Esophagus muscularis mucosa (tissue), 4 donors: ENCODE data around the gene TTF1. TPM values are rescaled to one million over a fixed set of nuclear protein-coding genes. Genes with fewer than 3 reads are reported as not detected.

ENCODE experiments used
- DNase-seq: peaks from one replicate; pipeline ENCODE4 v3.0.0-alpha.2; 2017; ENCODE audit errors: extremely low spot score
- H3K27ac ChIP-seq, 4 donors: fragments of 200-600 bp; sonication (generic); replicated peaks in 1 of 4; 1 replicate in 3 of 4; 2 replicates in 1 of 4; pipeline ENCODE4 v1.5.1; 2016 to 2019; ENCODE audit warnings: mild to moderate bottlenecking in 1 of 4
- H3K27me3 ChIP-seq, 4 donors: fragments of 200-600 bp; sonication (generic); one replicate each; pipeline versions ENCODE4 v1.5.1 to v1.6.0; 2016 to 2019
- H3K36me3 ChIP-seq, 4 donors: fragments of 200-600 bp; sonication (generic); one replicate each; pipeline ENCODE4 v1.5.1; 2016 to 2019
- H3K4me1 ChIP-seq, 4 donors: fragments of 200-600 bp; sonication (generic); one replicate each; pipeline ENCODE4 v1.5.1; 2016 to 2019
- H3K4me3 ChIP-seq, 4 donors: fragments of 200-600 bp; sonication (generic); 1 replicate in 2 of 4; 2 replicates in 2 of 4; pipeline ENCODE4 v1.5.1; 2016 to 2019; ENCODE audit warnings: mild to moderate bottlenecking in 4 of 4, moderate library complexity in 1 of 4
- H3K9me3 ChIP-seq, 4 donors: fragments of 200-600 bp; sonication (generic); 1 replicate in 3 of 4; 2 replicates in 1 of 4; pipeline ENCODE4 v1.5.1; 2016 to 2019
- CTCF ChIP-seq, 3 experiments: fragments of 200-600 bp in 2 of 3; fragments of 450-650 bp in 1 of 3; sonication (generic) in 2 of 3; IDR thresholded peaks; one replicate each; pipeline ENCODE4 v1.5.1; 2017 to 2019; ENCODE audit warnings: antibody characterized with exemption in 3 of 3, mild to moderate bottlenecking in 2 of 3, moderate library complexity in 1 of 3
- EP300 ChIP-seq: sonication (generic); formaldehyde crosslinking; IDR thresholded peaks from one replicate; pipeline ENCODE4 v1.6.1; 2017; ENCODE audit warnings: antibody characterized with exemption
- POLR2A ChIP-seq: fragments of 450-650 bp; IDR thresholded peaks from one replicate; pipeline ENCODE4 v1.6.1; 2017; ENCODE audit warnings: antibody characterized with exemption, moderate library complexity, mild to moderate bottlenecking, low read depth
- POLR2AphosphoS5 ChIP-seq, 2 donors: sonication (generic); formaldehyde crosslinking; IDR thresholded peaks; one replicate each; pipeline ENCODE4 v1.6.1; 2017; ENCODE audit warnings: antibody characterized with exemption in 2 of 2
- WGBS: methylation state at CpG from one replicate; pipeline ENCODE4 v1.1.5; 2018; 5-methylcytosine and 5-hydroxymethylcytosine counted together
- intact Hi-C: fragments of 100-400 bp; cut with DNase I; formaldehyde crosslinking; loops from one replicate; pipeline ENCODE4 v1.15.1; 2023
- total RNA-seq, 4 donors: library from RNA; depleted of rRNA; stranded (reverse); fragments of >200 nt; gene quantifications; one replicate each; pipeline versions ENCODE4 v1.1.0 to v1.2.1, GENCODE V29; 2016

Gene TTF1
- total RNA-seq, 4 donors from 2014 or later, result 9.6 to 17.2 (median 12.8) TPM

DNA sequence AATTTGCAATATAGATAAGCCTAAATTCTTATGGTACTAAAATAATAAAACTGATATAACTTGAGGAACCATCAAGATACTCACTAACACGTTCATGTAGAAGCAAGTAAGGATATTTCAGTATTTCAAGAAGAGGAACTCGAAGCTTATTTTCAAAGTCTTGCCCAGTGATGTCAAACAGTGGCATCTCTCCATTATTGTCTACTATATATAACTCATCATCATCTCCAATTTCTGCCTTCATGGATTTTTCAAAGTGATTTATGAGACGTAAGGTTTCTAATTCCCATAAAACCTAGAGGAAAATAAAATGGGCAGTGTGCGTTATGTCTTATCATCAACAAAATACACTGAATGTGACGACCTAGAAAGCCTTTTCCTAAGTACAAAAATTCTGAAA lies 60.5 kb downstream of the TTF1 start:
- WGBS, result 78% methylated on average over 5 of the region's 5 CpGs
- Histone ChIP-seq H3K4me1 (peaks cover under 1 to 19% (median 15%) of the 10 kb centered on the region in 4 donors), H3K9me3 (no peaks in the 10 kb centered on the region), H3K36me3 (peaks cover 73 to 99% (median 87%) of the 10 kb centered on the region in 4 donors), H3K4me3 (no peak overlapping the region), H3K27me3 (no peaks in the 10 kb centered on the region), H3K27ac (no peak overlapping the region)
- DNase-seq, result no peak
- intact Hi-C loops, result loop anchor here (10.0 kb wide), 1 partner anchor 61 kb away; no protein-coding TSS in a partner anchor
- TF ChIP-seq POLR2A (no peak), EP300 (no peak), POLR2AphosphoS5 (IDR thresholded peaks at IDR 0.05) (no peak), CTCF (IDR thresholded peaks at IDR 0.05) (no peak)

DNA sequence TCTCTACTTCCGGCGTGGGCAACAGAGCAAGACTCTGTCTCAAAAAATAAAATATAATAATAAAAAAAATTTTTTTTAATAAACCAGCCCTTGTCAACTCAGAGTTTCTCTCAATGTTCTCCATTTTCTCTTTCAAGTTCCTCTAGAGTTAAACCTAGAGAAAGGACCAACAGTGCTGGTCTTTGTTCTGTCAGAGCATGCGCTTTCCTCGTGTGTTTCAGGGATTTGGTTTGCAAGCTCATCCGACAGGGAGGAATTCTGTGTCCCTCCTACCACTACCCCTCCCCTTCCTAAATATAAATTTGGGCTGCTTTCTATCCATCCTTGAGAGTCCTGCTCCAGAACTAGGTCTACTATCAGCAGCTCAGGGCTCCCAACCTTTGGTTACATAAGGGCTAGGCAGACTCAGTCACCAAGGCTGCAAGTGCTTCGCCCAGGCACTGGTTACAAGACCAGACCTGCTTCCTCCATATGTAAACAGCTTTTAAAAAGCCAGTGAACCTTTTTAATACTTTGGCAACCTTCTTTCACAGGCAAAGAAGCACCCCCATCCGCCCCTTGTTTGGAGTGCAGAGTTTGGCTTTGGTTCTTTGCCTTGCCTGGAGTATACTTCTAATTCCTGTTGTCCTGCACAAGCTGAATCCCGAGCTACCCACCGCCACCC lies 65.3 kb downstream of the TTF1 start:
- no peak for DNase-seq
- H3K9me3 ChIP-seq, result no peaks in the 10 kb centered on the region
- no peaks in the 10 kb centered on the region for H3K27me3 ChIP-seq
- H3K4me1 ChIP-seq, result no peaks in the 10 kb centered on the region
- no peak overlapping the region for H3K4me3 ChIP-seq
- H3K27ac ChIP-seq, result no peak overlapping the region
- WGBS, result 93% methylated on average over 9 of the region's 9 CpGs
- intact Hi-C loops, result loop anchor here (10.0 kb wide), 1 partner anchor 57 kb away; no protein-coding TSS in a partner anchor
- TF ChIP-seq POLR2AphosphoS5 (IDR thresholded peaks at IDR 0.05) (no peak), EP300 (no peak), CTCF (IDR thresholded peaks at IDR 0.05) (no peak), POLR2A (no peak)
- H3K36me3 ChIP-seq, result peaks cover 67 to 99% (median 95%) of the 10 kb centered on the region in 4 donors

DNA sequence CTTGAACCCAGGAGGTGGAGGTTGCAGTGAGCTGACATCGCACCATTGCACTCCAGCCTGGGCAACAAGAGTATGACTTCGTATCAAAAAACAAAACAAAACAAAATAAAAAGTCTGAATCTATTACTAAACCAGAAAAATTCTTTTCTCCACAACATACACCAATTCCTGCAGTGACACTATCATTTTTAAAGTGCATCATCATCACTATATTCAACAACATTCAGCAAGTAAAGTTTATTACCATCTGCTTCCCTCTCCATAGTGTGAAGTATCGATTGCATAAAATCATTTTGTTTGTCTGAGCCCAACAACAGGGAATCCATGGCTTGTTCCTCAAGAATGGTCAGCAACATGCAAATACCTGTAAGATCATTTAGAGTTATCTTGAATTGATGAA lies 72.3 kb downstream of the TTF1 start:
- TF ChIP-seq EP300 (no peak), POLR2A (no peak), POLR2AphosphoS5 (IDR thresholded peaks at IDR 0.05) (no peak)
- 96% methylated on average over 3 of the region's 3 CpGs for WGBS
- Histone ChIP-seq H3K4me1 (no peaks in the 10 kb centered on the region), H3K27me3 (no peaks in the 10 kb centered on the region), H3K27ac (no peak overlapping the region), H3K4me3 (no peak overlapping the region), H3K9me3 (no peaks in the 10 kb centered on the region), H3K36me3 (peaks cover 74 to 99% (median 94%) of the 10 kb centered on the region in 4 donors)
- DNase-seq, result no peak
- intact Hi-C loops, result no loop called here

GRCh38 chr9:132333556-132333955 lies 73.1 kb downstream of the TTF1 start:
- Histone ChIP-seq H3K4me3 (no peak overlapping the region), H3K36me3 (peaks cover 75 to 99% (median 94%) of the 10 kb centered on the region in 4 donors), H3K4me1 (no peaks in the 10 kb centered on the region), H3K9me3 (no peaks in the 10 kb centered on the region), H3K27ac (no peak overlapping the region), H3K27me3 (no peaks in the 10 kb centered on the region)
- no peak for TF ChIP-seq EP300
- 79% methylated on average over 1 of the region's 1 CpG for WGBS
- DNase-seq, result no peak
- intact Hi-C loops, result no loop called here

DNA sequence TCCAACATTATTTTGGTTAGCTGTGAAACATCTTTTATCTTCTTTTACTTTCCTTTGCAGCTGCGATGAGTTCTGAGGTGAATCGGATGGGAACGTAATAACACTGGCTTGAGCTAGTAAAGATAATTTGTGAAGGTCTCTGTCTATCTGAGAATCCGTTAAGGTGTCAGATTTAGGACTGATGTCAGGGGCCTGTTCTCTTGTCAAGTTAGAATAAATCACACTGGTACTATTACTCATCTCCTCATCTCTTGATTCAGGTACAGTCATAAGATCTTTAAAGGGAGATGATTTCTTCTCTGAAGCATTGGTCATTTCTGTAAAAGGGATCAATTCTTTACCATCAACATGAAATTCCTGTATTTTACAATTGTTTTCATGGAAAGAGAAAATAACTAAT lies 78.1 kb downstream of the TTF1 start:
- H3K4me1 ChIP-seq, result no peaks in the 10 kb centered on the region
- no peaks in the 10 kb centered on the region for H3K9me3 ChIP-seq
- H3K4me3 ChIP-seq, result no peak overlapping the region
- H3K36me3 ChIP-seq, result peaks cover 44 to 85% (median 69%) of the 10 kb centered on the region in 4 donors
- no peak for DNase-seq
- H3K27me3 ChIP-seq, result no peaks in the 10 kb centered on the region
- TF ChIP-seq POLR2A (no peak), POLR2AphosphoS5 (IDR thresholded peaks at IDR 0.05) (no peak), CTCF (IDR thresholded peaks at IDR 0.05) (no peak), EP300 (no peak)
- no peak overlapping the region for H3K27ac ChIP-seq
- intact Hi-C loops, result no loop called here
- WGBS, result 100% methylated on average over 4 of the region's 4 CpGs
